Progenitor cell of endocrine pancreas (in vitro differentiated cells): ENCODE data around the gene ZNF454. TPM values are rescaled to one million over a fixed set of nuclear protein-coding genes. Genes with fewer than 3 reads are reported as not detected.

Experiments used
- DNase-seq: peaks from one replicate; pipeline ENCODE4 v3.0.0; 2021; ENCODE audit warnings: low spot score; ENCODE audit not compliant: unreplicated experiment
- H3K27ac Mint-ChIP-seq: 2 replicates; pipeline ENCODE4 v1.8.0; 2021; ENCODE audit warnings: mild to moderate bottlenecking, moderate library complexity, mixed read lengths
- H3K27me3 Mint-ChIP-seq: 2 replicates; pipeline ENCODE4 v1.8.0; 2021; ENCODE audit warnings: mixed read lengths
- H3K36me3 Mint-ChIP-seq: 2 replicates; pipeline ENCODE4 v1.8.0; 2022; ENCODE audit warnings: mixed read lengths; ENCODE audit not compliant: insufficient read depth
- H3K4me1 Mint-ChIP-seq: 2 replicates; pipeline ENCODE4 v1.8.0; 2021; ENCODE audit warnings: low read depth, mixed read lengths
- H3K4me3 Mint-ChIP-seq: 2 replicates; pipeline ENCODE4 v1.8.0; 2021; ENCODE audit warnings: low read depth, mild to moderate bottlenecking, moderate library complexity, mixed read lengths
- H3K9me3 Mint-ChIP-seq: 2 replicates; pipeline ENCODE4 v1.8.0; 2021; ENCODE audit warnings: low read depth, mixed read lengths
- CTCF ChIP-seq: fragments of 200-600 bp; sonication (generic); IDR thresholded peaks from one replicate; pipeline ENCODE4 v1.5.0; 2021; ENCODE audit warnings: antibody characterized with exemption, mild to moderate bottlenecking; ENCODE audit not compliant: unreplicated experiment
- total RNA-seq: library from RNA; stranded (reverse); gene quantifications from 2 replicates; pipeline ENCODE4 v1.2.1, GENCODE V29; 2021

ZNF454 gene
- total RNA-seq, 1 donor from 2014 or later, result 0.62 TPM

GRCh38 chr5:178994580-178995340 lies 53.8 kb downstream of the ZNF454 start, which contains the start of gene GRM6:
TSS of gene GRM6 (minus strand) at chr5:178995320. CDS start at chr5:178994944, 376 bp downstream.
- H3K27ac Mint-ChIP-seq, result no peak within 1 kb of the TSS
- no peaks in the 10 kb centered on the region for H3K4me1 Mint-ChIP-seq
- no peak for TF ChIP-seq CTCF
- H3K36me3 Mint-ChIP-seq, result no peaks in the 10 kb centered on the region
- no peak for DNase-seq
- H3K4me3 Mint-ChIP-seq, result peak within 1 kb of the TSS; percentile 25
- peaks cover 5% of the 10 kb centered on the region for H3K9me3 Mint-ChIP-seq
- H3K27me3 Mint-ChIP-seq, result peaks cover 56% of the 10 kb centered on the region

GRCh38 chr5:178995341-178995690 lies 54.3 kb downstream of the ZNF454 start:
- H3K4me3 Mint-ChIP-seq, result peak overlapping the region; percentile 25
- no peak for DNase-seq
- peaks cover 4% of the 10 kb centered on the region for H3K9me3 Mint-ChIP-seq
- peaks cover 56% of the 10 kb centered on the region for H3K27me3 Mint-ChIP-seq
- TF ChIP-seq CTCF, result no peak
- H3K4me1 Mint-ChIP-seq, result no peaks in the 10 kb centered on the region
- H3K27ac Mint-ChIP-seq, result no peak overlapping the region
- H3K36me3 Mint-ChIP-seq, result no peaks in the 10 kb centered on the region

GRCh38 chr5:178996156-178996555 lies 55.2 kb downstream of the ZNF454 start:
- no peak for DNase-seq
- no peak overlapping the region for H3K27ac Mint-ChIP-seq
- H3K36me3 Mint-ChIP-seq, result no peaks in the 10 kb centered on the region
- no peaks in the 10 kb centered on the region for H3K4me1 Mint-ChIP-seq
- H3K27me3 Mint-ChIP-seq, result peaks cover 56% of the 10 kb centered on the region
- peaks cover 6% of the 10 kb centered on the region for H3K9me3 Mint-ChIP-seq
- H3K4me3 Mint-ChIP-seq, result no peak overlapping the region
- no peak for TF ChIP-seq CTCF

- Mint-ChIP-seq H3K9me3 (peaks cover 10% of the 10 kb centered on the region), H3K27ac (no peak overlapping the region), H3K27me3 (peaks cover 50% of the 10 kb centered on the region), H3K4me1 (no peaks in the 10 kb centered on the region), H3K36me3 (no peaks in the 10 kb centered on the region), H3K4me3 (no peak overlapping the region)
- no peak for TF ChIP-seq CTCF
- DNase-seq, result no peak
Observed at GRCh38 chr5:178997191-178997590, 56.2 kb downstream of the ZNF454 start.

- no peak overlapping the region for H3K27ac Mint-ChIP-seq
- no peaks in the 10 kb centered on the region for H3K4me1 Mint-ChIP-seq
- no peak overlapping the region for H3K4me3 Mint-ChIP-seq
- no peaks in the 10 kb centered on the region for H3K36me3 Mint-ChIP-seq
- H3K27me3 Mint-ChIP-seq, result peaks cover 38% of the 10 kb centered on the region
- TF ChIP-seq CTCF, result no peak
- peaks cover 20% of the 10 kb centered on the region for H3K9me3 Mint-ChIP-seq
- no peak for DNase-seq
Observed at GRCh38 chr5:178998441-178998840, 57.4 kb downstream of the ZNF454 start.
